ENCODE results near the gene GPRIN1. TPM values are rescaled to one million over a fixed set of nuclear protein-coding genes. Genes with fewer than 3 reads are reported as not detected.

Gene GPRIN1
- total RNA-seq, 4 donors from 2014 or later: 1.6 to 9.7 (median 3.6) TPM

- no peak for DNase-seq
- peaks cover 72% of the 10 kb centered on the region for H3K27me3 ChIP-seq
- H3K27ac ChIP-seq: no peak overlapping the region
- in situ Hi-C loops (cut with MboI; ENCODE audit: low pct_ligation_motif_present in 1 of 4, low pct_unique_long_range_greater_than_20kb in 1 of 4, low sequenced_read_pairs in 3 of 4) (no loop called here), intact Hi-C loops (cut with DNase I; ENCODE audit: low total_unique reads) (no loop called here)
- no peak overlapping the region for H3K4me3 ChIP-seq
- no peaks in the 10 kb centered on the region for H3K36me3 ChIP-seq
- peaks cover 6 to 20% (median 14%) of the 10 kb centered on the region in 4 donors for H3K4me1 ChIP-seq
- 67 to 75% methylated on average over 3 to 7 of the region's 7 CpGs for WGBS, 2 donors (ENCODE audit: low coverage in 1 of 2)
- no peaks in the 10 kb centered on the region for H3K9me3 ChIP-seq
- TF ChIP-seq EP300 (IDR thresholded peaks at IDR 0.05; ENCODE audit: low read depth) (no peak), POLR2A (IDR thresholded peaks at IDR 0.05) (no peak), POLR2AphosphoS5 (IDR thresholded peaks at IDR 0.05) (no peak)
- TF ChIP-seq, protein P1, sequence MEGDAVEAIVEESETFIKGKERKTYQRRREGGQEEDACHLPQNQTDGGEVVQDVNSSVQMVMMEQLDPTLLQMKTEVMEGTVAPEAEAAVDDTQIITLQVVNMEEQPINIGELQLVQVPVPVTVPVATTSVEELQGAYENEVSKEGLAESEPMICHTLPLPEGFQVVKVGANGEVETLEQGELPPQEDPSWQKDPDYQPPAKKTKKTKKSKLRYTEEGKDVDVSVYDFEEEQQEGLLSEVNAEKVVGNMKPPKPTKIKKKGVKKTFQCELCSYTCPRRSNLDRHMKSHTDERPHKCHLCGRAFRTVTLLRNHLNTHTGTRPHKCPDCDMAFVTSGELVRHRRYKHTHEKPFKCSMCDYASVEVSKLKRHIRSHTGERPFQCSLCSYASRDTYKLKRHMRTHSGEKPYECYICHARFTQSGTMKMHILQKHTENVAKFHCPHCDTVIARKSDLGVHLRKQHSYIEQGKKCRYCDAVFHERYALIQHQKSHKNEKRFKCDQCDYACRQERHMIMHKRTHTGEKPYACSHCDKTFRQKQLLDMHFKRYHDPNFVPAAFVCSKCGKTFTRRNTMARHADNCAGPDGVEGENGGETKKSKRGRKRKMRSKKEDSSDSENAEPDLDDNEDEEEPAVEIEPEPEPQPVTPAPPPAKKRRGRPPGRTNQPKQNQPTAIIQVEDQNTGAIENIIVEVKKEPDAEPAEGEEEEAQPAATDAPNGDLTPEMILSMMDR (IDR thresholded peaks at IDR 0.05): no peak
Observed at GRCh38 chr5:176616511-176616910, 6.6 kb upstream of the GPRIN1 start.

- no peak overlapping the region for H3K27ac ChIP-seq
- in situ Hi-C loops (cut with MboI; ENCODE audit: low pct_ligation_motif_present in 1 of 4, low pct_unique_long_range_greater_than_20kb in 1 of 4, low sequenced_read_pairs in 3 of 4) (no loop called here), intact Hi-C loops (cut with DNase I; ENCODE audit: low total_unique reads) (no loop called here)
- no peak overlapping the region for H3K4me3 ChIP-seq
- no peak for DNase-seq
- H3K27me3 ChIP-seq: peaks cover 62% of the 10 kb centered on the region
- no peaks in the 10 kb centered on the region for H3K9me3 ChIP-seq
- no peaks in the 10 kb centered on the region for H3K36me3 ChIP-seq
- peaks cover 5 to 21% (median 17%) of the 10 kb centered on the region in 4 donors for H3K4me1 ChIP-seq
- TF ChIP-seq, protein P1 (IDR thresholded peaks at IDR 0.05): no peak
- TF ChIP-seq EP300 (IDR thresholded peaks at IDR 0.05; ENCODE audit: low read depth) (no peak), POLR2AphosphoS5 (IDR thresholded peaks at IDR 0.05) (no peak), POLR2A (IDR thresholded peaks at IDR 0.05) (no peak)
- 57% methylated on average over 7 of the region's 8 CpGs; no CpG with 5 or more reads in 1 of the 2 donors for WGBS, 2 donors (ENCODE audit: low coverage in 1 of 2)
Observed at GRCh38 chr5:176614805-176615478, 5.0 kb upstream of the GPRIN1 start.

DNA sequence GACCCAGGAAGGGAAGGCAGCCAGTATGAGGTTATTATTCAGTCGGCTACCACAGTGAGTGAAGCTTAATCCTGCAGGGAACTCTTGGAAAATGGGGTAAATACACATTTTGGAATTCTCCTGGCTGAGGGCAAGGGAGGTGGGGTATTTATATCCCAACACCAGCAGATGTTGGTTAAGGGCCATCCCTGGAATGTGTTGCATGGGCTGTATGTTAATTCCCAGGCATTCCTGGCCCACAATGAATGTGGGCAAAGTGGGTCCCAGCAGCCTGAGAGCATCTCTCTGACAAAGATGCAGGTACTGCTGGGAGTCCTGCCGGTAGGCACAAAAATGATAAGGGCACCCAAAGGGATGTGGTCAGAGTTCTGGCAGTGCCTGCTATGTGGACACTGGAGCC lies 2.9 kb upstream of the GPRIN1 start:
- WGBS, 2 donors (ENCODE audit: low coverage in 1 of 2): 57% methylated on average over 2 of the region's 2 CpGs; no CpG with 5 or more reads in 1 of the 2 donors
- Histone ChIP-seq H3K4me3 (no peak overlapping the region), H3K27ac (no peak overlapping the region), H3K9me3 (no peaks in the 10 kb centered on the region), H3K36me3 (no peaks in the 10 kb centered on the region), H3K4me1 (peaks cover 0 to 13% (median 10%) of the 10 kb centered on the region in 4 donors), H3K27me3 (peaks cover 53% of the 10 kb centered on the region)
- in situ Hi-C loops (cut with MboI; ENCODE audit: low pct_ligation_motif_present in 1 of 4, low pct_unique_long_range_greater_than_20kb in 1 of 4, low sequenced_read_pairs in 3 of 4): no loop called here
- TF ChIP-seq, protein P1 (IDR thresholded peaks at IDR 0.05): no peak
- TF ChIP-seq POLR2A (IDR thresholded peaks at IDR 0.05): no peak
- no peak for TF ChIP-seq POLR2AphosphoS5 (IDR thresholded peaks at IDR 0.05)
- TF ChIP-seq EP300 (IDR thresholded peaks at IDR 0.05; ENCODE audit: low read depth): no peak
- intact Hi-C loops (cut with DNase I; ENCODE audit: low total_unique reads): no loop called here
- no peak for DNase-seq

- in situ Hi-C loops (cut with MboI; ENCODE audit: low pct_ligation_motif_present in 1 of 4, low pct_unique_long_range_greater_than_20kb in 1 of 4, low sequenced_read_pairs in 3 of 4) (no loop called here), intact Hi-C loops (cut with DNase I; ENCODE audit: low total_unique reads) (no loop called here)
- no peak overlapping the region for H3K27ac ChIP-seq
- H3K4me3 ChIP-seq: no peak overlapping the region
- H3K36me3 ChIP-seq: no peaks in the 10 kb centered on the region
- no peaks in the 10 kb centered on the region for H3K9me3 ChIP-seq
- no peak for DNase-seq
- H3K4me1 ChIP-seq: peaks cover 0 to 13% (median 10%) of the 10 kb centered on the region in 4 donors
- TF ChIP-seq, protein P1 (IDR thresholded peaks at IDR 0.05): no peak
- TF ChIP-seq EP300 (IDR thresholded peaks at IDR 0.05; ENCODE audit: low read depth) (no peak), POLR2AphosphoS5 (IDR thresholded peaks at IDR 0.05) (no peak), POLR2A (IDR thresholded peaks at IDR 0.05) (no peak)
- 74 to 78% methylated on average over 4 to 6 of the region's 6 CpGs for WGBS, 2 donors (ENCODE audit: low coverage in 1 of 2)
- peaks cover 46% of the 10 kb centered on the region for H3K27me3 ChIP-seq
Observed at GRCh38 chr5:176612008-176612407, 2.1 kb upstream of the GPRIN1 start.

Data from transverse colon (tissue), 4 donors.